HG03469 (cell line): Measurements from ENCODE around the gene VASN.
"Not testable (repeated sequence)": the region's sequence is repeated elsewhere in the genome, so short reads cannot be mapped to it uniquely, and the experiment has no call there.

Experiments used
- ATAC-seq: cut with Tn5 transposase; IDR thresholded peaks from one replicate; pipeline ENCODE4 v1.9.1; 2021; ENCODE audit warnings: mild to moderate bottlenecking, moderate library complexity, moderate number of reproducible peaks; ENCODE audit not compliant: unreplicated experiment

The VASN gene

GRCh38 chr16:4383591-4384444, 12.2 kb downstream of the VASN start:
- ATAC-seq, result no peak

GRCh38 chr16:4384509-4384942, 12.9 kb downstream of the VASN start:
- ATAC-seq, result no peak

DNA sequence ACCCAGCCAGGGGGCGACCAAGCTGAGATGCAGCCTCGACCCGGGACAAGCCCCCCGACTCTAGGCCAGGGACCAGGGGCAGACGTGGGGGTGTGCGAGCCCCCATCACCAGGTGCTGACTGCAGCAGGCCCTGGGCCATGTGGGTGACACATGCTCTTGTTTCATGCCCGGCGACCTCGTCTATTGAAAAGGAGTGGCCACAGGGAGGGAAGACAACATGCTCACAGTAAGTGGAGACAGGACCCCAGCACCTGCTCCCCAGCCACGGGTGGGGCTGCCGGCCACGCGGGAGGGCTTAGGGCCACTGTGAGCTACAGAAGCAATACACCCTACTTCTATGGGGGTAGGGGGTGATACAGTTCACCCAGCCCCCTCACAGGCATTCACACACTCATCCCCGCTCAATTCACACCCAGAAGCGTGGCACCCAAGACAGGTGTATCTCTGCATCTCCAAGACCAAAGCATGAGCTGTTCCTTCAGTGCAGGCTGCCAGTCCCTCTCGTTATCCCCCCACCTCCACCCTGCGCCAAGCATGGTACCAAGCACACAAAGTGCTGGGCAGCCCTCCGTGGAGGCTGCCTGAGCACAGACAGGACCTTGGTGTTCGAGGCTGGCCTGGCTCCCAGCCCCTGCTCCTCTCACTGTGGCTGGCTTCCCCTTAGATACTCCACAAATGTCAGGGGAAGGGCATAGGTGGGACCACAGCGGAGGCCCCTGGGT, 13.6 kb downstream of the VASN start:
- no peak for ATAC-seq

GRCh38 chr16:4385789-4386450, 14.3 kb downstream of the VASN start:
- ATAC-seq, result no peak

DNA sequence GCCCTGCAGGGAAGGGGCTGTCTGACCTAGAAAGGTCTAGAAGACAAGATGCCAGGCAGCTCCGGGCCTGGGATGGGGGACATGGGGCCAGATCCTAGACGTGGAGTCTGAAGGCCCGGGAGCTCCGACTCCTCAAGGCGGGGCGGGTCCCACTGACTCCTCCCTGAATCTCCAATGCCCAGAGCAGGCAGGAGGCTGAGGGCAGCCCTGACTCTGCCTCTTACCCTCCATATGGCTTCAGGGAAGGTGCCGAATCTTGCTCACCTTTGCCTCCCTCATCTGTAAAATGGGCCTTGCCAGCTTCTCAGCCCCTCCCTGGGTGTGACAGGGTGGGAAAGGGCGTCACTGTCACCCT, 14.8 kb downstream of the VASN start:
- ATAC-seq, result no peak

- no peak for ATAC-seq
Observed at GRCh38 chr16:4386951-4387565, 15.4 kb downstream of the VASN start.

- no peak for ATAC-seq
Observed at GRCh38 chr16:4387781-4388180, 16.1 kb downstream of the VASN start.

GRCh38 chr16:4388271-4389021, 16.8 kb downstream of the VASN start:
- no peak for ATAC-seq

DNA sequence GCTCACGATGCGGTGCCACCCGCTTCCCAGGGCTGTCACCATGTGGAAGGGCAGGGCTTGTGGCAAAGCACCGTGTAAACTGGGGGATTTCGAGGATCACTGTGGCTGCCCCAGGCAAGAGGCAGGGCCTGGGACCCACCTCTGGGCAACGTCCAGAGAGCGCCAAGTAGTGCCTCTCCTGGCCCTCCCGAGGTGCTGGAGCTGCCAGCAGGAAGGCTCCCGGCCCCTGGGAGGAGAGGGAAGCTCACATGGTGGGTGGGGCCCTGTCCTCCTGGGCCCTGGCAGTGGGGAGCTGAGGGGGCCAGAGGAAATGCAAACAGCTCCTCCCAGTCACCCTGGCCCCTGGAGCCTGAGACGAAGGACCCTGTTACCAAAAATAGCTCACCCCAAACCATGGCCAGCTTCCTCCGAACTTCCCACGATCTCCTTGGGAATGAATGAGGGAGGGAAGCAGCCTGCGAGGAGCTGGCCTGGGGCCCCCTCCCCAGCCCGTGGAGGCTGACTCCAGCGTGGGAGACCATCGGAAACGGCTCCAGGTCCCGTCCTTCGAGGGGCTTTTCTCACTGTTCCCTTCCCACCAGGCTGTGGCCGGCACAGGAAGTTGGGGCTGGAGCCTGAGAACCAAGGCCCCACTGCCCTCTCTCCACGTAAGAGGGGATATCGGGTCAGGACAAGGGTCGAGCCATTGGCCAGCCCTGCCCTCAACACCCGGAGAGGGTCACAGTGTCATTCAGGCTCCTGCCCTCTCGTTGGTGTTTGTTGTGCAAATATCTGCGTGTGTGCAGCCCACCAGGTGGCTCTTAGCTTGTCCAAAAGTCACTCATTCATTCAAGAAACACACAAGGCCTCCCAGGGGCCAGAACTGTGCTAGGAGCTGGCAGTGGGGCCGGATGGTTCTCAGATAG, 17.7 kb downstream of the VASN start:
- no peak for ATAC-seq

DNA sequence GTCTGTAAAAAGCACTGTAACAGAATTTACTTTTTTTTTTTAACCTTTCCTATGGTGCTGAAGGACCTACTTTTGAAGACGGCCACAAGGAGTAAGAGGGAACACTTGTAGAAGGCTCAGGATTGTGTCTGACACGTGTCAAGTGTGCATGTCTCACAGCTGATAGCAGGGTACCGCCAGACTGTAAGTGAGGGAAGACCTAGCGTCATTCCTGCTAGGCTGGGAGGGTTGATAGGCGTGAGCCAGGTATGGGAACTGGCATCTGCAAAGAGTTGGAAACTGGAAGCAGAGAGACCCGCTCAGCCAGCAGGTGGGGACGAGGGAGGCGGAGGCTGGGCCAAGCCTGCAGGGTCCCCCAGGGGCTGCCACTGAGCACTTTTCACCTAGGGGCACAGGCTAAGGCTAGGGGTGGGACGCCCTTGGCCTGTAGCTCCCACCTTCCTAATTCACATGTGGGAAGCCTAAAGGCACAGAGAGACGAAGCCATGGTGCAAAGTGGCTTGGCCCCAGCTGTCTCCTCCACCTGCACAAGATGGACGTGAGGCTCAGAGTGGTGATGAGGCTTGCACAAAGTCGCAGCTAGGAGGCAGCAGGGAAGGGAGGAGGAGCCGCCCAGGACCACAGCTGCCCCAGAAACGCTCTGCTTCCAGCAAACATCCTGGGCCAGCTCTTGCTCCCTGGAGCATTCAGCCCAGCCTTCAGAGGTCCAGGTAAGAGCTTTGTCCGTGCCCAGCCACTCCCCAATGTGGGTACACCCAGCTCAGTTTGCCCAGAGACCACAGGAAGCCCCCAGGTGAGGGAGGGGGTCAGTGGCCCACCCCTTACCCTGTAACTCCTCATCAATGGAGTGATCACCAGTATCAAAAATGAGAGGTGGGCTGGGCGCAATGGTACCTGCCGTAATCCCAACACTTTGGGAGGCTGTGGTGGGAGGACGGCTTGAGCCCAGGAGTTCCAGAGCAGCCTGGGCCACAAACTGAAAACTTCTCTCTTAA, 18.9 kb downstream of the VASN start:
- no peak for ATAC-seq

- no peak for ATAC-seq
Observed at GRCh38 chr16:4391631-4392381, 20.2 kb downstream of the VASN start.

DNA sequence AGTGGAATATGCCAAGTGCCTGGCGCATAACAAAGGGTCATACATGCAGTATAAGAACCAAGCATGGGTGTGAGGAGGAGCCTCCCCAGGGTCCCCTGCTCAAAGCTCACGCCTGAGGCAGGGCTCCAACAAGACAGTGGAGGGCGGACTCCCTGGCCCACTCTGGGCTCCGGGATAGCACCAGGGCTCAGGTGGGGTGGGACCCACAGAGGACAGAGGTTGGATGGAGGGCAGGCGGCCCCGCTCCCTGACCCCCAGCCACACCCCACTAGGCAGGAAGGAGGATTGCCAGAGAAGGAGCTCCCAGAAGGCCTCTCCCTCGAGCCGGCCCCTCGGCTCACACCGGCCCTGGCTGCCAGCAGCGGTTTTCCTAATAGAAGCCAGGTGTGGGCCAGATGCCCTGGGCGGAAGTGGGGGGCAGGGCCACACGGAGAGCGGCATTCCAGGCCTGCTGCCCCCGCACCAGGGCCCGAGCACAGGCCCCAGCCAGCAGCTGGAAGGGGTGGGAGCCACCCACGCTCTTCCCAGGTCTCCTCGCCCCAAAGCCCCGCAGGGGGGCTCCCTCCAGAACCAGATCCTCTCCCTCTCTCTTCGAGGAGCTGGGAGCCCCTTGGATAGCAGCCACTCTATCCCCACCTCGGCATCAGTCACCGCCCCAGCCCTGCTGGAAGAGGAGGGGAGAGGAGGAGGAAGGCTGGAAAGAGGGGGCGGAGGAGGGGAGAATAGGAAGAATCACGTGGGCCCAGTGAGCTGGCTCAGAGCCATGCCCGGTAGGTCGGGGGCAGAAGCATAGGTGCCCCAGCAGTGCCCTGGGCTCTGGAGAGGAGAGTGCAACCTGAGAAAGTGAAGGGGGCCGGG, 21.0 kb downstream of the VASN start:
- no peak for ATAC-seq

GRCh38 chr16:4393240-4393600, 21.6 kb downstream of the VASN start:
- no peak for ATAC-seq

DNA sequence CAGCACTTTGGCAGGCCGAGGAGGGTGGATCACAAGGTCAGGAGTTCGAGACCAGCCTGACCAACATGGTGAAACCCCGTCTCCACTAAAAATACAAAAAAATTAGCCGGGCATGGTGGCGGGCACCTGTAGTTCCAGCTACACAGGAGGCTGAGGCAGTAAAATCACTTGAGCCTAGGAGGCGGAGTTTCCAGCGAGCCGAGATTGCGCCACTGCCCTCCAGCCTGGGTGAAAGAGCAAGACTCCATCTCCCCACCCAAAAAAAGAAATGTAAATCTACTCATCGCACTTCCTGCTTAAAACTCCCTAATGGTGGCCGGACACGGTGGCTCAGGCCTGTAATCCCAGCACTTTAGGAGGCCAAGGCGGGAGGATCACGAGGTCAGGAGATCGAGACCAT, 22.2 kb downstream of the VASN start:
- ATAC-seq, result not testable (repeated sequence)

DNA sequence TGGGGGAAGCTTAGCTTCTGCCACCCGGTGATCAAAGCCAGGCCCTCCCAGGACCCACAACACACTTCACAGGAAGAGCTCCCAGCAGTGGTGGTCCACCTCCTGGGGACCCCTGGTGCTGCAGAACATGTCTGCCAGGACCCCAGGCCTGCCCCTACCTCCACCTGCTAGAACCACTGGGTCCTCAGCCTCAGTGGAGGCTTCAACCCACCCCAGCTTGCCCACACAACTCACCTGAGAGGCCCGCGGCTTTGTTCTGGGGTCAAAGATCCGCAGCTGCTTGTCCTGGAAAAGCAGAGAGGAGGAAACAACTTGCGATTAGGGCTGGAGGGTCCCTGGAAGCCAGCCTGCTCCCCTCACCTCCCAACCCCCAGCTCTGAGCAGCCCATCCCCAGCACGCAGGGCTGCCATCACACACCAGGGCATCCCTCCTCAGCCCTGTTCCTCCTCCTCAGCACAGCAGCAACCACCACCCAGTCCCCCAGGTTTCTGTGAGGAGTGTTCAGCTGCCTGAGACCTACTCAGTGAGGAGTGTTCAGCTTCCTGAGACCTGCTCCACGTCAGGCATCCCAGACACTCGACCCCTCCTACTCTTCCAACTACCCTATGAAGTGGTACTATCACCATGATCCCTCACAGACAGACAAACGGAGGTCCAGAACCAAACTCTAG, 23.5 kb downstream of the VASN start:
- ATAC-seq, result no peak

DNA sequence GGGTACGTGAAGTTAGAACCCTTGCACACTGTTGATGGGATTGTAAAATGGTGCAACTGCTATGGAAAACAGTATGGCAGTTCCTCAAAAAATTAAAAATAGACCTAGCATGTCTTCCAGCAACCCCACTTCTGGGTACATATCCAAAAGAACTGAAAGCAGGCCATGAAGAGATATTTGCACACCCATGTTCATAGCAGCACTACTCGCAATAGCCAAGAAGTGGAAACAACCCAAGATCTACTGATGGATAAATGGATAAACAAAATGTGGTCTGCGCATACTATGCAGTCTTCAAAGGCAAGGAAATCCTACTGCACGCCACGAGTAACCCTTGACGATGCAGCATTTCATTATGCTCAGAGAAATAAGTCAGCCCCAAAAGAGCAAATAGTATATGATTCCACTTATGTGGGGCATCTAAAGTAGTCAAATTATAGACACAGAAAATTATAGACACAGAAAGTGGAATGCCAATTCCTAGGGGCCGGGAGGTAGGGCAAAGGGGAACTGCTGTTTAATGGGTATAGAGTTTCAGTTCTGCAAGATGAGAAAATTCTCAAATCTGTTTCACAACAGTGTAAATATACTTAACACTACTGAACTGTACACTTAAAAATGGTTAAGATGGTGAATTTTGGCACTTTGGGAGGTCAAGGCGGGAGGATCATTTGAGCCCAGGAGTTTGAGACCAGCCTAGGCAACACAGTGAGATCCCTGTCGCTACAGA, 27.5 kb downstream of the VASN start:
- ATAC-seq, result no peak
